ENCODE measurements around the gene HS6ST1.
"Not testable (repeated sequence)": the region's sequence is repeated elsewhere in the genome, so short reads cannot be mapped to it uniquely, and the experiment has no call there.

HS6ST1 gene

GRCh38 chr2:128268611-128269010 is 50.1 kb downstream of the HS6ST1 start:
- not testable (repeated sequence) for DNase-seq (ENCODE audit: low spot score)

DNA sequence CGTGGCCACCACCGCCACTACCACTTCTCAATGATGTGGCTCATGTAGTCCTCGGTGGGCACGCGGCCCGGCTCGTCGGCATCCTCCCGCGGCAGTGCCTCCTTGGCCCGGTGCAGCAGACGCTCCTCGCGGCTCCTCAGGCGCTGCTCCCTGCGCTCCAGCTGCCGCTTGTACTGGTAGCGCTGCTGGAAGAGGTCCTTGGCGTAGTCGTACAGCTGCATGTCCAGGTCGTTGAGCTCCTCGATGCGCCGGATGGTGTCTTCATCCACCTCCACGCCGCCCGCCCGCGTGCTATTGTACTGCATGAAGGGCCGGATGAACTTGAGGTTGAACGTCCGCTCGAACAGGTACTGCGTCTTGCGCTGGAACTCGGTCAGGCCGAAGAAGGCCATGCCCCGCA is 50.5 kb downstream of the HS6ST1 start:
- not testable (repeated sequence) for DNase-seq (ENCODE audit: low spot score)

- not testable (repeated sequence) for DNase-seq (ENCODE audit: low spot score)
Observed at GRCh38 chr2:128267649-128268048, 51.0 kb downstream of the HS6ST1 start.

GRCh38 chr2:128267197-128267596 is 51.5 kb downstream of the HS6ST1 start:
- DNase-seq (ENCODE audit: low spot score), result not testable (repeated sequence)

GRCh38 chr2:128266463-128266862 is 52.2 kb downstream of the HS6ST1 start:
- not testable (repeated sequence) for DNase-seq (ENCODE audit: low spot score)

- DNase-seq (ENCODE audit: low spot score), result not testable (repeated sequence)
Observed at GRCh38 chr2:128265608-128265993, 53.1 kb downstream of the HS6ST1 start.

DNA sequence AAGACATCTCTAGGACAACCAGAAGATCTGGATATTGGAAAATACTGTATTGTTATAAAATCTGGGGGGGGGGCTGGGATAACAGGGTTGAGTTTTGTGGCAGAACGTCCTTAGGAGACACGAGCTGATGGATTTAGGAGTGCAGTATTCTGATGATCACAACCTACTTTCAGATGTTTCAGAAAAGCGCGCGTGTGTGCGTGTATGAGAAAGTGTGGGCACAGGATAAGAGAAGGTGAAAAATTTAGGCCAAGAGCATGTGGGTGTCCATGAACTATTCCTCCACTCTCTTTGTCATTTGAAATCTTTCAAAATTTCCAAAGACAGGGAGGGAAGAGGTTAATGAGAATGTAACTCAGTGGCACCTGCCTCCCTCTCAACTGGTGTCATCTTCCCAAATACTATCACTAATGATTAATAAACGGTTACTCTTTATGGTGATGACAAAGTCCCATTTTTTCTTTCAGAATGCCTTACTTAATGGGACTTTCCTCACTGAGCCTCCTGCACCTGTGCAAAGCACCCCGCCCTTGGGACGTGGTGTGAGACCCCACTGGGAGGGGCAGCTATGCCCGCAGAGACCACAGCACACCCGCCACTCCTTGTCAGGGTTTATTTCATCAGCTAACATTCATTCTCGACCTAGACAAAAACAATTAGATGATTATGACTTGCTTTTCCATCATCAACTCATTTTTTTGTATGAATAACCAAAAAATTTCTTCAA is 53.6 kb downstream of the HS6ST1 start:
- DNase-seq (ENCODE audit: low spot score), result no peak

GRCh38 chr2:128263902-128264331 is 54.8 kb downstream of the HS6ST1 start:
- no peak for DNase-seq (ENCODE audit: low spot score)

DNA sequence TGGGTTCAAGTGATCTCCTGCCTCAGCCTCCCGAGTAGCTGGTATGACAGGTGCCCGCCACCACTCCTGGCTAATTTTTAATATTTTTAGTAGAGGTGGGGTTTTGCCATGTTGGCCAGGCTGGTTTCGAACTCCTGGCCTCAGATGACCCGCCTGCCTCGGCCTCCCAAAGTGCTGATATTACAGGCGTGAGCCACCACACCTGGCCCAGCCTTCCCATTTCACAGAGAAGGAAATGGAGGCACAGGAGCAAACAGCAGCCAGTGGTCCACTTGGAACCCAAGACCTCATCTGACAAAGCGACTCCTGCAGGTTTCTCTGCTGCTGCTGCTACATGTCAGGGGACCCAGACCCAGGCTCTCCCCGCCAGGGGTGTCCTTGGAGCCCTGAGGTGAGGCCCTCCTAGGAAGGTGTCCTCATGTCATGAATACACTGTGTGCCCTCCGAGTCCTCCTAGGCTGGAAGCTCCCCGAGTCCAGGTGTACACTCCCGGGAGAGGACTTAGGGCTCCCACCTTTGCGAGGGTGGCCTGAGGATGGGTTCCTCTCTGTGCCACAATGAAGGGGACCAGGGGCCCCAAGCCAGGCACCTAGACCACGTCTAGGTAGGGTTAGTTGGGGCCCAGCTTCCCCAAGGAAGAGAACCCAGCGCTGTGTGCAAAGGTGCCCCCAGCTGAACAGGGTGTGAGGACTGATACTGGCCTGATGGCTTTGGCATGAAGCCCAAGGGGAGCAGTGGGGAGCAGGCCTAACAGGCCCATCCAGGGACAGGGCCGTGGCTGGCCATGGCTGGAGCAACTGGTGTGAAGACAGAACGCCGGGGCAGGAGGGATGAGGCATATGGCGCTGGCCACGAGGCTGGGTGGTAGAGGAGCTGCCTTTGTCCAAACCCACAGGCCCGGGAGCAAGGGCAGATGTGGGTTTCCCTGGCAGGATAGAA is 56.1 kb downstream of the HS6ST1 start:
- DNase-seq (ENCODE audit: low spot score), result no peak

DNA sequence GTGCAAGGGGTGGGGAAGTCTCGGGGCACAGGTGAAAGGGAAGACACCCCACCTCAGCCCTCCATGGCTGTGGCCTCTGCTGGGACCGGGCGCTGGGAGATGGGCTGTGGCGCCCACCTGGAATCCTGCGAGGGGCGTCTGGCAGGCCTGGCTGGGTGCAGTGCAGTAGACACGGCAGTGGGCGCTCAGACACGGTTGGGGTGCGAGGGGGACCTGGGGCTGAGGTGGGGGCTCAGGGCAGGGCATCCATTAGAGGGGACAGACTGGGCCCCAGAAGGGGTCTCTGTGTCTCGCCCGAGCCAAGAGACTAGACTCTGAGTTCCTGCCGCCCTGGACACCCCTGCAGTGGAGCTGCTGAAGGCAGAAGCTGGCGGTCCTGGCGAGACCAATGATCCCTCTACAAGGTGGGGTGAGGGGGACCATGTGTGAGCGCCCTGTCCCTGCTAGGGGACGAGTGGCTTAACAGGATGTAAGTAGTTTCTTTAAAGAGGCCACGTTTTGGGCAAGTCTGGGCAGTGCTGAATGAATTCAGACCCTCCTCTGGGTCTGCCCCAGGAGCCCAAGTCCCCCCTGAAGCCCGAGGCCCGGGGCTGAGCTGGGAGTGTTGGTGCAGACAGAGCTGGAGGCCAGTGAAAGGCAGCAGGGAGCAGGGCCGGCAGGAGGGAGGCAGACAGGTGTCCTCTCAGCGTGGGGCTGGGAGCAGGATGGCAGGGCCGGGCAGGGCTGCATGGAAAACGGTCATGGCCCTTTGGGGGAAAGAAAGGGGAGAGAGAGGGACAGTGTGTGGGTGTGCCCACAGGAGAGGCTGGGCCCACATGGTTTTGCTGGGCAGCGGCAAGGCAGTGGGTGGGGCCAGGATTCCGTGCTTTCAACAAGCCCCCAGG is 57.2 kb downstream of the HS6ST1 start:
- DNase-seq (ENCODE audit: low spot score), result no peak

GRCh38 chr2:128260239-128261138 is 58.2 kb downstream of the HS6ST1 start:
- DNase-seq (ENCODE audit: low spot score), result no peak

GRCh38 chr2:128259585-128259984 is 59.1 kb downstream of the HS6ST1 start:
- no peak for DNase-seq (ENCODE audit: low spot score)

DNA sequence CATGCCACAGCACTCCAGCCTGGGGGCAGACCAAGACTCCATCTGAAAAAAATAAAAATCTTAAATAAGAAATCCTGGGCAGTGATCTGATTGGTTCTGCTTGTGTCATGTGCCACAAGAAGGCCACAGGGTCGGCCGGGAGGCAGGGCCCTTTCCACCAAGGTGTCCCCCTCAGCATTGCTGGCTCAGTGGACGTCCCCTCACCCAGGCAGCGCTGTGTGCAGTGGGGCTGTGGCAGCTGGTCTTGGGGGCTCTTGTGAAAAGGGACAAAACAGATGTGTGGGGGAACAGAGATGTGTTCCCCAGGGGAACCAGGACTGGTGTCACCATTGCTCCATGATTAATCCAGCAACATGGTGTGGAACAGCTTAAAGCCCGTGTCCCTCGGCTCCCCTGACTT is 60.5 kb downstream of the HS6ST1 start:
- no peak for DNase-seq (ENCODE audit: low spot score)

DNA sequence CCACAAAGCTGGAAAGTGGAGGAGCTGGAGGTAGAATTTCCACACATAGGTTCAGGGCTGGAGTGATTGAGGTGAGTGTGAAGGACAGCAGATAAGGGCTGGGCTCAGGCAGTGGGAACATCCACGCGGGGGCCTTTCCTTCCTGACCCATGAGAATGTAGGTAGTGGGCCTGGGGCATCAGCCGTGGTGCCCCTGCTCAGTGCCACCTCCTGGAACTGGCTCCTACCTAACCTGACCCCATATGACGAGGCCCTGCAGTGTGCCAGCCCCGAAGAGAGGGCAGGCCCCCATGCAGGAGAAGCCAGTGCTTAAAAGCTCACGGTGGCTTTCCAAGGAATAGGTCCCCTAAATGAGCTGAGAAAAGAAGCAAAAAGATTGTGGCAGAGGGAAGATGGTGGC is 66.2 kb downstream of the HS6ST1 start:
- DNase-seq (ENCODE audit: low spot score), result no peak

- not testable (repeated sequence) for DNase-seq (ENCODE audit: low spot score)
Observed at GRCh38 chr2:128252086-128252485, 66.6 kb downstream of the HS6ST1 start.

- DNase-seq (ENCODE audit: low spot score), result no peak
Observed at GRCh38 chr2:128250229-128251025, 68.2 kb downstream of the HS6ST1 start.

DNA sequence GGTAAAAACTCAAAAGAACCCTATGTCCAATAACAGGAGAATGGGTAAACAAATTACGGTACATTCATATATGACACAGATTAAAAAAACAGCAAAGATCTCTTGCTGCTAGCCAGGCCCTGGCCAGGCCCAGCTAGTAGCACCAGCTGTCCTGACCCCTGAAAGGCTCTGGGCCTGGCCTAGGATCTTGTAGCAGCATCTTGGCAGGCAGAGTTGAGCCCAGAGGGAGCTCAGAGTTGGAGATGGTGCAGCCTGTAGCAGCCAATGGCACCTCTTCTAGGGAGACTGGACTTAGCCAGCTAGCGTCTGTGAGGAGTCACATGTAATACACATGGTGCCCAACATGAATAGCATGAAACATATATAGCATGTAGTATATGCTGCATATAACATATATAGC is 69.1 kb downstream of the HS6ST1 start:
- no peak for DNase-seq (ENCODE audit: low spot score)

GRCh38 chr2:128245813-128246212 is 72.9 kb downstream of the HS6ST1 start:
- no peak for DNase-seq (ENCODE audit: low spot score)

DNA sequence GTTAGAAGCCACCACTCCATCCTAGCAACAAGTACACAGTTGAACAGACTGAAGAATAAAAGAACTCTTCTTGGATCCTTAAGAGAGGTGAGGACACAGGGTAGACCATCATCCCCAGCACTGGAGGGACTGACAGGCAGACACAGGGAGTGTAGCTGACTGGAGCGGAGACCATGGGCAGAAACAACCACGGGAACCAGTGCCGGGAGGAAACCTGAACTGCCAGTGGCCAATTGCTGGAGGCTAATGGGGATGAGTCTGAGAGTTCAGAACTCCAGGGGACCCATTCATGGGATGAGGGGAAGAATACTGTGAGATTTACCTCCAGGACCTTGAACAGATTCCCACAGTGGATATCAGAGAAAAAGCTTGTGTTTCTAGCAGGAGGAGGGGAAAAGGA is 76.8 kb downstream of the HS6ST1 start:
- DNase-seq (ENCODE audit: low spot score), result no peak

Measured in CD4-positive, alpha-beta T cell treated with Interleukin-15 for 4 hours (primary cell).